Large intestine (tissue), 3 donors: ENCODE data around the gene FAIM2. TPM values are rescaled to one million over a fixed set of nuclear protein-coding genes. Genes with fewer than 3 reads are reported as not detected.

Experiments used
- DNase-seq, 2 donors: peaks; one replicate each; pipeline versions ENCODE4 v3.0.0 to v3.0.0-alpha.2; 2013
- H3K27ac ChIP-seq: one replicate; pipeline ENCODE4 v1.5.1; 2013; ENCODE audit warnings: low read length
- H3K27me3 ChIP-seq: 2 replicates; pipeline ENCODE4 v1.6.1; 2013; ENCODE audit warnings: low read length; ENCODE audit not compliant: control insufficient read depth, insufficient read depth
- H3K36me3 ChIP-seq: 2 replicates; pipeline ENCODE4 v1.6.1; 2013; ENCODE audit warnings: low read length; ENCODE audit not compliant: control insufficient read depth, insufficient read depth
- H3K4me1 ChIP-seq: one replicate; pipeline ENCODE4 v1.6.1; 2013; ENCODE audit warnings: low read length; ENCODE audit not compliant: control insufficient read depth, insufficient read depth
- H3K4me3 ChIP-seq: one replicate; pipeline ENCODE4 v1.5.1; 2013; ENCODE audit warnings: low read length
- H3K9me3 ChIP-seq: one replicate; pipeline ENCODE4 v1.6.1; 2013; ENCODE audit warnings: mild to moderate bottlenecking, low read depth, low read length, moderate library complexity; ENCODE audit not compliant: control insufficient read depth
- WGBS: methylation state at CpG from one replicate; pipeline ENCODE4 v1.1.5; 2013; ENCODE audit warnings: low lambda C conversion rate; ENCODE audit not compliant: insufficient coverage; 5-methylcytosine and 5-hydroxymethylcytosine counted together
- polyA plus RNA-seq: library from polyadenylated mRNA; unstranded; fragments of 120-200 nt; gene quantifications from one replicate; pipeline ENCODE4 v1.2.1, GENCODE V29; 2013

Gene FAIM2
- polyA plus RNA-seq, 1 donor, result 8.9 TPM

- DNase-seq, result no peak
- no CpG with 5 or more reads among the region's 7 CpGs for WGBS
- no peak overlapping the region for H3K27ac ChIP-seq
- no peaks in the 10 kb centered on the region for H3K9me3 ChIP-seq
- H3K4me3 ChIP-seq, result no peak overlapping the region
- peaks cover 4% of the 10 kb centered on the region for H3K27me3 ChIP-seq
- H3K4me1 ChIP-seq, result peaks cover 19% of the 10 kb centered on the region
- no peaks in the 10 kb centered on the region for H3K36me3 ChIP-seq
These were observed 44.0 kb upstream of the FAIM2 start for GRCh38 chr12:49947593-49948226.

- no peak overlapping the region for H3K27ac ChIP-seq
- H3K27me3 ChIP-seq, result peaks cover 4% of the 10 kb centered on the region
- WGBS, result 20% methylated on average over 1 of the region's 3 CpGs
These were observed 42.8 kb upstream of the FAIM2 start for GRCh38 chr12:49946497-49946896.

DNA sequence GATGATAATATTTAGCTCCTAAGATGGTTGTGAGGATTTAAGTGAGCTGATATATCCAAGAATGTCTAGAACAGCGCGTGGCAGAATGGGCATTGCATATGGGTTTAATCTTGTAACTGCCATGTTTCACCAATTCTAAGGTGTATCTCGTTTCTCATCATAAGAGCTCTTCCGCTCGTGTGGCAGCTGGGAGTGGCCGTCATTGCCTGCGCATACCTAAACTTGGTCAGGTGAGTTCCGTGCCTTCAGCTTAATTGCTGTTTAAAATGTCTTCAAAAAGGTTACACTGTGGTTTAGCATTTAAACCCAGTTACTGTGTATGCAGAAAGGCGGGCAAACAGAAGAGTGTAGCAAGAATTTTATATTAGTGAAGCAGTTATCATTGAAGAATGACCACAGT is 42.4 kb upstream of the FAIM2 start:
- Histone ChIP-seq H3K27me3 (peaks cover 4% of the 10 kb centered on the region), H3K4me3 (no peak overlapping the region), H3K9me3 (no peaks in the 10 kb centered on the region), H3K27ac (no peak overlapping the region), H3K4me1 (peaks cover 19% of the 10 kb centered on the region), H3K36me3 (no peaks in the 10 kb centered on the region)
- 80% methylated on average over 1 of the region's 9 CpGs for WGBS
- no peak for DNase-seq

More at GRCh38 chr12:49946497-49946896, 42.8 kb upstream of the FAIM2 start:
- Histone ChIP-seq H3K9me3 (no peaks in the 10 kb centered on the region), H3K4me1 (peaks cover 19% of the 10 kb centered on the region), H3K36me3 (no peaks in the 10 kb centered on the region), H3K4me3 (no peak overlapping the region)
- no peak for DNase-seq

DNA sequence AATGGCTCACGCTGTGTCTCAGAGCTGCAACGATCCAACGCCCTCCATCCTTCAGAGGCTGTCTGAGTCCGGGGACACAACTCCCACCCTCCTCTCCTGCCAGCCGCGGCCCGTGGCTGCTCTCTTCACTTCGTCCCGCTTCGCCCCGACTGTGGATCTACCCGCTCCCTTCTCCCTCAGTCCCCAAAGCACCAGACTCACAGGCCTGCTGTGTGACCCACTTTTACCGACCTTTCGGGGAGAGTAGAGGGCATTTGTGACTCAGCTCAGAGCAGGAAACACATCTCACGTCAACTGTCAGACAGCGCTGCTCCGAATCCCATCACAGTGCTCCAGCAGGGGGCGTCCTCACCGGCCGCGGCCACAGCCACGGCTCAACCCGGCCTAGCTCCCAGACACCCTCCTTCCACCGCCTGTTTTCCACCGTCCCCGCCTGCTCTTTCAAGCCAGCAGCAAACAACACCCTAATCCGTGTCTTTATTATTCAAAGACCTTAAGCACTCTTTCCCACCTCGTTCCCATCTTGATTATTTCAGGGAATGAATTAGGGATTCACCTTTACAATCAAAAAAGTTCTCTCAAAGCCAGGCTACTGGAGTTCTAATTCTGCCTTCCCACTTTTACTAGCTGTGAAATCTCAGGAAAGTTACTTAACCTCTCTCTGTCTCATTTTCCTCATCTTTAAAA is 41.8 kb upstream of the FAIM2 start:
- WGBS, result 4% methylated on average over 4 of the region's 28 CpGs
- Histone ChIP-seq H3K36me3 (no peaks in the 10 kb centered on the region), H3K9me3 (no peaks in the 10 kb centered on the region), H3K27me3 (peaks cover 4% of the 10 kb centered on the region), H3K4me1 (peaks cover 19% of the 10 kb centered on the region), H3K4me3 (peak overlapping the region; percentile 21), H3K27ac (no peak overlapping the region)
- DNase-seq, result peak; percentile 70 to 82

- no CpG with 5 or more reads among the region's 3 CpGs for WGBS
- Histone ChIP-seq H3K9me3 (no peaks in the 10 kb centered on the region), H3K4me3 (no peak overlapping the region), H3K27ac (no peak overlapping the region), H3K4me1 (peaks cover 19% of the 10 kb centered on the region), H3K27me3 (peaks cover 4% of the 10 kb centered on the region), H3K36me3 (no peaks in the 10 kb centered on the region)
- DNase-seq, result no peak
These were observed 41.0 kb upstream of the FAIM2 start for GRCh38 chr12:49944718-49945117.

DNA sequence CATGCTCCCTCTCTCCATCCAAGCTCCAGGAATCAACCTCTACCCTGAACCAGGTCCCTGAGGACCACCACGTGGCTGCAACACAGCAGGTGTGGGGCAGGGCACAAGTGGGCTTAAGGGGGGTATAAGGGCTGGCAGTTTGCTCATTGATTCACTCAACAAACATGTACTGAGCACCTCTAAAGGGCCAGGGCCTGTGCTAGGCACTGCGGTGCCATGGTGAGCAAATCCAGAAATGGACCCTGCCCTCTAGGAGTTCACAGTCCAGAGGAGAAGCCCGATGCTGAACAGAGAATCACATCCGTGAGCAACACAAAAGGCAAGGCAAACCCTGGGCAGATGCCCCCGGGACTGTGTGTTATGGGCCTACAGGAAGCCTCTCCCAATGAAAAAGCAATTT is 40.3 kb upstream of the FAIM2 start:
- Histone ChIP-seq H3K4me3 (no peak overlapping the region), H3K36me3 (no peaks in the 10 kb centered on the region), H3K27me3 (peaks cover 2% of the 10 kb centered on the region), H3K27ac (no peak overlapping the region), H3K9me3 (no peaks in the 10 kb centered on the region), H3K4me1 (peaks cover 19% of the 10 kb centered on the region)
- no peak for DNase-seq
- WGBS, result no CpG with 5 or more reads among the region's 5 CpGs

GRCh38 chr12:49943625-49943960 is 39.9 kb upstream of the FAIM2 start:
- Histone ChIP-seq H3K4me1 (peaks cover 19% of the 10 kb centered on the region), H3K4me3 (no peak overlapping the region), H3K27me3 (peaks cover 2% of the 10 kb centered on the region), H3K36me3 (no peaks in the 10 kb centered on the region), H3K9me3 (no peaks in the 10 kb centered on the region), H3K27ac (no peak overlapping the region)
- no peak for DNase-seq
- WGBS, result no CpG with 5 or more reads among the region's 1 CpG

DNA sequence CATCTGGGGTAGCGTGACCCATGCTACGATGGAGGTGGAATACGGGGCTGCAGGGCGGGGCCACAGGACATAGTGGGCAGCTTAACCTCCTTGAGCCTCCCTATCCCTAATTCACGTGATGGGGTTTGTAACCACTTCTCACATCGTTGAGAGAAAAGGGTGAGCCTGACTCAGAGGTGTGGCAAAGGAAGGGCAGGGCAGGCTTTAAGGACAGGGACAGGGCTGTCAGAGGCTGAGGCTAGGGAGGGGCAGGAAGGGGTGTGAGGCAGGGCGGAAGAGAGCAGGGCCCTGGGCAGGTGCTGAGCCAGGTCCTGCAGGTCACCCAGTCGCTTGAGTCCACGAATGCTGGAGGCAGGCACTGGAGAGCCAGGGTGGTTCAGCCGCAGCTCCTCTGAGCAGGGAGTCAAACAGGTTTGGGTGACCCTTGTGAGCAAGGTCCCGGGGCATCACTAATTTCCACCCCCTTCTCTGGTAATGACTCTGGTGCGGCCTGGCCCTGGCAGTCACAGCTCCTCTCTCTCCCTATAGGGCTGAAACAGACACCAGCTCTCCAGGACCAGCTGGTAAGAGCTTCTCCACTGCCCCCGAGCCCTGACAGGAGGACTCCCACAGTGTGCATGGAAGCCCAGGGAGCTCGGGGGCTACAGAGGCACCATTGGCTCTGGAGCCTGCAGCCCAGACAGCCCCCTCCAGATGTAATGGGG is 39.4 kb upstream of the FAIM2 start:
- H3K4me1 ChIP-seq, result peaks cover 19% of the 10 kb centered on the region
- H3K9me3 ChIP-seq, result no peaks in the 10 kb centered on the region
- DNase-seq, result no peak
- no peak overlapping the region for H3K4me3 ChIP-seq
- H3K27ac ChIP-seq, result no peak overlapping the region
- peaks cover 2% of the 10 kb centered on the region for H3K27me3 ChIP-seq
- WGBS, result no CpG with 5 or more reads among the region's 14 CpGs
- H3K36me3 ChIP-seq, result no peaks in the 10 kb centered on the region

GRCh38 chr12:49942512-49942893 is 38.8 kb upstream of the FAIM2 start:
- no peaks in the 10 kb centered on the region for H3K9me3 ChIP-seq
- no peak overlapping the region for H3K27ac ChIP-seq
- H3K4me1 ChIP-seq, result peaks cover 19% of the 10 kb centered on the region
- peaks cover 2% of the 10 kb centered on the region for H3K27me3 ChIP-seq
- H3K4me3 ChIP-seq, result no peak overlapping the region
- H3K36me3 ChIP-seq, result no peaks in the 10 kb centered on the region
- no peak for DNase-seq
- WGBS, result 100% methylated on average over 1 of the region's 3 CpGs

DNA sequence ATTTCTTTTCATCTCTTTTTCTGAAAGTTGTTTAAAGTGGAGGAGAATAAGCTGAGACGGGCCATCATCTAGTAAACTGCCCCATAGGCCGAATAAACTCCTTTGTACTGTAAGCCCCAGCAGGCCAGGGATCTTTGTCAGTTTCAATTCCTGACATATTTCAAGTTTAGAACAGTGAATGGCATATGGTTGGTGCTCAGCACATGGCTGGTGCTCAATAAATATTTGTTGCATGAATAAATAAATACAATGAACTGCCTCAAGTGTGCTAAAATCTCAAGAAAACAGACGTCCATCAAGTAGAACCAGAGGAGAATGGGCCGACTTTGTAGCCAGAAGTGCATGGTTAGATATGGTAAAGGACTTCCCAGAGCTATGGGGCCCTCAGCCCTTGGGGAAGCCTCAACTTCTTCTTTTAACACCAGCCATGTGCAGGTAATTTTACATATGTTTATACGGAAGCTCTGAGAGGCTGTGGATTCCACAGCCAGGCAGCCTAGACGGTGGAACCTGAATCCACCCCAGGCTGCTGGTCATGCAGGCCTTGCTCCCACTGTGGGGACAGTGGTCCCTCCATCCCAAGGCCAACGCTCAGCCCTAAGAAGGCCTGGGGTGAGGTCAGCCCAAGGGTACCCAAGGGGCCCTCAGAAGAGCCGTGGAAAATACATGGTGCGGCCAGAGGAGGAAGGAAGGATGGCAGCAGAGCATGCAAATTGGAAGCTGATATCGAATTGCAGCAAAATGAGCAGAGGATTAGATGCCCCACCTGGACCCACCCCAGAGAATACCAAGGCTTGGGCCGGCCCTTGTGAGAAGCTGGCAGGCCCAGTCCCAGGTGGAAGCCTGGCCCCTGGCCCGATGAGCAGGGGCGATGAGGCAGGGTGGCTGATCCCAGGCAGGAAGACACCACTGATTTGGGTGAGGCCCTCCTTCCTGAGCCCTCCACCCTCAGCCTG is 38.1 kb upstream of the FAIM2 start:
- Histone ChIP-seq H3K27ac (no peak overlapping the region), H3K27me3 (peaks cover 2% of the 10 kb centered on the region), H3K36me3 (no peaks in the 10 kb centered on the region), H3K4me1 (peaks cover 19% of the 10 kb centered on the region), H3K4me3 (no peak overlapping the region), H3K9me3 (no peaks in the 10 kb centered on the region)
- DNase-seq, result no peak
- WGBS, result 100% methylated on average over 2 of the region's 13 CpGs
